Measurements from ENCODE around the gene SPOCK1.

- TF ChIP-seq CTCF (IDR thresholded peaks at IDR 0.05) (no peak), ESRRA (IDR thresholded peaks at IDR 0.05; ENCODE audit: borderline replicate concordance, low read length) (no peak), KDM5A (IDR thresholded peaks at IDR 0.05) (no peak), USF2 (IDR thresholded peaks at IDR 0.05) (no peak), NFE2L2 (conservative IDR thresholded peaks at IDR 0.05; ENCODE audit: low read length) (no peak), RNF2 (IDR thresholded peaks at IDR 0.05; ENCODE audit: borderline replicate concordance, low read depth) (no peak), POLR2A (IDR thresholded peaks at IDR 0.05; ENCODE audit: low read length) (no peak), POLR2AphosphoS2 (conservative IDR thresholded peaks at IDR 0.05; ENCODE audit: low read length) (no peak), MAZ (IDR thresholded peaks at IDR 0.05; ENCODE audit: borderline replicate concordance, low read depth, low read length) (no peak), MAFK (IDR thresholded peaks at IDR 0.05; ENCODE audit: partially characterized antibody) (no peak), HDAC2 (IDR thresholded peaks at IDR 0.05) (no peak), EP300 (IDR thresholded peaks at IDR 0.05) (no peak), RCOR1 (IDR thresholded peaks at IDR 0.05; ENCODE audit: low read depth, low read length) (no peak), RFX5 (IDR thresholded peaks at IDR 0.05) (no peak)
Measured at GRCh38 chr5:137466889-137467288, 32.2 kb downstream of the SPOCK1 start.
